Measurements from ENCODE around the gene TMPRSS7.

GRCh38 chr3:112035241-112035640 lies 705 bp downstream of the TMPRSS7 start:
- no peak for TF ChIP-seq POLR2AphosphoS5 (IDR thresholded peaks at IDR 0.05; ENCODE audit: low read depth, low read length)
- no peak for TF ChIP-seq CTCF (IDR thresholded peaks at IDR 0.05; ENCODE audit: control extremely low read depth in 1 of 3, insufficient read depth in 1 of 3, low read depth in 1 of 3, low read length in 3 of 3)
- no peak for TF ChIP-seq SP4 (IDR thresholded peaks at IDR 0.05; ENCODE audit: low read length)
- TF ChIP-seq TBP (IDR thresholded peaks at IDR 0.05; ENCODE audit: low read depth, low read length): no peak
- no peak for TF ChIP-seq ATF2 (IDR thresholded peaks at IDR 0.05; ENCODE audit: low read length)
- TF ChIP-seq EP300 (IDR thresholded peaks at IDR 0.05; ENCODE audit: borderline replicate concordance in 1 of 2, low read depth in 2 of 2, low read length in 2 of 2): no peak
- TF ChIP-seq CREB1 (IDR thresholded peaks at IDR 0.05): no peak
- TF ChIP-seq ZNF274 (IDR thresholded peaks at IDR 0.05; ENCODE audit: borderline replicate concordance, extremely low read depth, low read length): no peak
